Fibroblast of villous mesenchyme (primary cell): ENCODE data around the gene MAGI2. TPM values are rescaled to one million over a fixed set of nuclear protein-coding genes. Genes with fewer than 3 reads are reported as not detected.

Experiments
- DNase-seq: peaks from one replicate; pipeline ENCODE4 v3.0.0-alpha.2; 2010; ENCODE audit warnings: low read depth
- H3K4me3 ChIP-seq: 2 replicates; pipeline ENCODE4 v1.5.1; 2011; ENCODE audit warnings: low read depth, mild to moderate bottlenecking, low read length
- CTCF ChIP-seq: IDR thresholded peaks from 2 replicates; pipeline ENCODE4 v1.5.1; 2012; ENCODE audit warnings: low read depth, mild to moderate bottlenecking, low read length; ENCODE audit not compliant: insufficient read depth
- total RNA-seq: library from RNA; depleted of rRNA; stranded (reverse); fragments of >200 nt; gene quantifications from 2 replicates; pipeline ENCODE4 v1.2.3, GENCODE V29; 2012

Gene MAGI2
- total RNA-seq, 1 donor = 24.6 TPM

GRCh38 chr7:78760620-78761355 is 692.7 kb downstream of the MAGI2 start:
- DNase-seq = no peak
- no peak for TF ChIP-seq CTCF
- no peak overlapping the region for H3K4me3 ChIP-seq

- DNase-seq = no peak
- H3K4me3 ChIP-seq = no peak overlapping the region
- no peak for TF ChIP-seq CTCF
These were observed 700.9 kb downstream of the MAGI2 start for GRCh38 chr7:78752554-78752953.

GRCh38 chr7:78751253-78751652 is 702.2 kb downstream of the MAGI2 start:
- no peak overlapping the region for H3K4me3 ChIP-seq
- DNase-seq = no peak
- TF ChIP-seq CTCF = no peak

- no peak for TF ChIP-seq CTCF
- no peak overlapping the region for H3K4me3 ChIP-seq
- no peak for DNase-seq
These were observed 704.3 kb downstream of the MAGI2 start for GRCh38 chr7:78749052-78749746.

- DNase-seq = no peak
- no peak overlapping the region for H3K4me3 ChIP-seq
- TF ChIP-seq CTCF = no peak
These were observed 705.9 kb downstream of the MAGI2 start for GRCh38 chr7:78747592-78747991.

- no peak overlapping the region for H3K4me3 ChIP-seq
- DNase-seq = no peak
- TF ChIP-seq CTCF = no peak
These were observed 707.2 kb downstream of the MAGI2 start for GRCh38 chr7:78746301-78746700.

GRCh38 chr7:78742694-78743093 is 710.8 kb downstream of the MAGI2 start:
- no peak overlapping the region for H3K4me3 ChIP-seq
- DNase-seq = no peak
- no peak for TF ChIP-seq CTCF
